ENCODE results near the gene RNF41.
A peak's percentile ranks its signal among the peaks of the same experiment; 100 is the strongest.

RNF41 gene

GRCh38 chr12:56155256-56155845 lies 66.4 kb downstream of the RNF41 start:
- Histone ChIP-seq H3K4me1 (ENCODE audit: control insufficient read depth, insufficient read depth, low read length) (peaks cover 41% of the 10 kb centered on the region), H3K4me3 (ENCODE audit: low read length) (no peak overlapping the region), H3K27me3 (ENCODE audit: control insufficient read depth, insufficient read depth, low read length) (no peaks in the 10 kb centered on the region), H3K9me3 (replicated peaks; ENCODE audit: low read length) (no peaks in the 10 kb centered on the region), H3K36me3 (ENCODE audit: insufficient read depth, low read length) (peaks cover 16% of the 10 kb centered on the region), H3K9ac (ENCODE audit: low read depth, low read length) (no peak overlapping the region), H3K4me2 (ENCODE audit: low read length) (no peak overlapping the region)

DNA sequence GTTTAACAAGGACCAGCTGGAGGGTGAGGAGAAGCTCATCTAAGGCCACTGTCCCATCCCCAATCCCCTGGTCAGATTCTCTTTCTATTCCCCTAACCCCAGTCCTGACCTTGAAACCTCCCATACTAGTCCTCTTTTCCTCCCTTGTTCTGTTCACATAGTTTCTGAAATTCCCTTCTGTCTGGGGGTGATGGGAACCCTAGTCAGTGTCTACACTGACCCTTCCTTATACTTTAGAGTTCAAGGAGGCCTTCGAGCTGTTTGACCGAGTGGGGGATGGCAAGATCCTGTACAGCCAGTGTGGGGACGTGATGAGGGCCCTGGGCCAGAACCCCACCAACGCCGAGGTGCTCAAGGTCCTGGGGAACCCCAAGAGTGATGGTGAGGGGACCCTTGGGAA lies 66.9 kb downstream of the RNF41 start:
- no peak overlapping the region for H3K4me2 ChIP-seq (ENCODE audit: low read length)
- no peaks in the 10 kb centered on the region for H3K9me3 ChIP-seq (replicated peaks; ENCODE audit: low read length)
- no peak overlapping the region for H3K4me3 ChIP-seq (ENCODE audit: low read length)
- peaks cover 11% of the 10 kb centered on the region for H3K36me3 ChIP-seq (ENCODE audit: insufficient read depth, low read length)
- H3K9ac ChIP-seq (ENCODE audit: low read depth, low read length) = no peak overlapping the region
- no peaks in the 10 kb centered on the region for H3K27me3 ChIP-seq (ENCODE audit: control insufficient read depth, insufficient read depth, low read length)
- peaks cover 37% of the 10 kb centered on the region for H3K4me1 ChIP-seq (ENCODE audit: control insufficient read depth, insufficient read depth, low read length)

- H3K27me3 ChIP-seq (ENCODE audit: control insufficient read depth, insufficient read depth, low read length) = no peaks in the 10 kb centered on the region
- peaks cover 36% of the 10 kb centered on the region for H3K4me1 ChIP-seq (ENCODE audit: control insufficient read depth, insufficient read depth, low read length)
- H3K9me3 ChIP-seq (replicated peaks; ENCODE audit: low read length) = no peaks in the 10 kb centered on the region
- H3K9ac ChIP-seq (ENCODE audit: low read depth, low read length) = no peak overlapping the region
- no peak overlapping the region for H3K4me3 ChIP-seq (ENCODE audit: low read length)
- H3K36me3 ChIP-seq (ENCODE audit: insufficient read depth, low read length) = peaks cover 5% of the 10 kb centered on the region
- no peak overlapping the region for H3K4me2 ChIP-seq (ENCODE audit: low read length)
Measured at GRCh38 chr12:56154246-56154771, 67.4 kb downstream of the RNF41 start.

GRCh38 chr12:56153678-56154065 lies 68.0 kb downstream of the RNF41 start:
- H3K9me3 ChIP-seq (replicated peaks; ENCODE audit: low read length) = no peaks in the 10 kb centered on the region
- H3K36me3 ChIP-seq (ENCODE audit: insufficient read depth, low read length) = no peaks in the 10 kb centered on the region
- H3K4me1 ChIP-seq (ENCODE audit: control insufficient read depth, insufficient read depth, low read length) = peaks cover 36% of the 10 kb centered on the region
- H3K27me3 ChIP-seq (ENCODE audit: control insufficient read depth, insufficient read depth, low read length) = no peaks in the 10 kb centered on the region
- H3K4me3 ChIP-seq (ENCODE audit: low read length) = peak overlapping the region; percentile 73
- H3K9ac ChIP-seq (ENCODE audit: low read depth, low read length) = no peak overlapping the region
- peak overlapping the region; percentile 89 for H3K4me2 ChIP-seq (ENCODE audit: low read length)

DNA sequence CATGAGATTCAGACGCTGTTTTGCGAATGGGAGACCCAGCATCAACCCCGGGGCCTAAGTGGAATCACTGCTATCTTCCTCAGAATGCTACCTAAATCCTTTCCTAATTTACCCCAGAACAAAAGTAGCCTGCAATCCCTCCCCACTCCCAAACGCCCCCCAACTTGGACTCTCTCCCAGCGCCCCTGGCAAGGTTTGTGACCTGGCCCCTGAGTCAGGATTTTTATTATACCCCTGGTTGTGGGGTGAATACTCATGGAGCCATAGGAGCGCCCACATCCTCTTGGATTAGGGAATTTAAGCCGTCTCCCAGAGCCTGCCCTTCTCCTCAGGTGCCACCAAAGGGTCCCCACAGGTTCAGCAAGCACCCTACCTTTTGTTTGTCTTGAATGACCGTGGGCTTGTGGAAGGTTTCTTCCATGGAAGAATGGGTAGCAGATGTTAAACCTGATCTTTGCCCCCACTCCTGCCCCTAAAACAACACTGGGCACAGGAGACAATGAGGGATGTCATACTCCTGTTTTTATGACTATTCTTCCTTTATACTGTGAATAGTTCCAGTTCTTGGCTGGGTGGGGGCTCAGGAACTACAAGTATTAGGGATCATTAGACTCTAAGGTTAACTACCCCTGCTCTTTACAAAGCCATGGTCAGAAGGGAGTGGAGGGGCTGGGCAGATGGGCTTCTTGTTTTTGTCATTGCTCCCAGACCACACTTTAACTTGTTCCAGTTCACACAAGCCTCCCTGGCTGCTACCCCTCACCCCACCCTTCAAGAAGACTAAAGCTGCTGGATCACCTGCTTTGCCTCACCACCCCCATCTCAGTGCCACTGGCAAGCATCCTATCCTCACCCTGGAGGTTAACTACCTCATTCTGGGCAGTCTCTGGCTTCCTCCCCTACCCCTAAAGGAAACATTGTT lies 68.7 kb downstream of the RNF41 start:
- Histone ChIP-seq H3K27me3 (ENCODE audit: control insufficient read depth, insufficient read depth, low read length) (no peaks in the 10 kb centered on the region), H3K4me1 (ENCODE audit: control insufficient read depth, insufficient read depth, low read length) (peaks cover 36% of the 10 kb centered on the region), H3K4me3 (ENCODE audit: low read length) (peak overlapping the region; percentile 73), H3K36me3 (ENCODE audit: insufficient read depth, low read length) (no peaks in the 10 kb centered on the region), H3K9me3 (replicated peaks; ENCODE audit: low read length) (no peaks in the 10 kb centered on the region), H3K4me2 (ENCODE audit: low read length) (peak overlapping the region; percentile 89), H3K9ac (ENCODE audit: low read depth, low read length) (peak overlapping the region; percentile 85)

Measured in skeletal muscle satellite cell (primary cell).